ENCODE measurements around the gene MAL.

MAL gene

DNA sequence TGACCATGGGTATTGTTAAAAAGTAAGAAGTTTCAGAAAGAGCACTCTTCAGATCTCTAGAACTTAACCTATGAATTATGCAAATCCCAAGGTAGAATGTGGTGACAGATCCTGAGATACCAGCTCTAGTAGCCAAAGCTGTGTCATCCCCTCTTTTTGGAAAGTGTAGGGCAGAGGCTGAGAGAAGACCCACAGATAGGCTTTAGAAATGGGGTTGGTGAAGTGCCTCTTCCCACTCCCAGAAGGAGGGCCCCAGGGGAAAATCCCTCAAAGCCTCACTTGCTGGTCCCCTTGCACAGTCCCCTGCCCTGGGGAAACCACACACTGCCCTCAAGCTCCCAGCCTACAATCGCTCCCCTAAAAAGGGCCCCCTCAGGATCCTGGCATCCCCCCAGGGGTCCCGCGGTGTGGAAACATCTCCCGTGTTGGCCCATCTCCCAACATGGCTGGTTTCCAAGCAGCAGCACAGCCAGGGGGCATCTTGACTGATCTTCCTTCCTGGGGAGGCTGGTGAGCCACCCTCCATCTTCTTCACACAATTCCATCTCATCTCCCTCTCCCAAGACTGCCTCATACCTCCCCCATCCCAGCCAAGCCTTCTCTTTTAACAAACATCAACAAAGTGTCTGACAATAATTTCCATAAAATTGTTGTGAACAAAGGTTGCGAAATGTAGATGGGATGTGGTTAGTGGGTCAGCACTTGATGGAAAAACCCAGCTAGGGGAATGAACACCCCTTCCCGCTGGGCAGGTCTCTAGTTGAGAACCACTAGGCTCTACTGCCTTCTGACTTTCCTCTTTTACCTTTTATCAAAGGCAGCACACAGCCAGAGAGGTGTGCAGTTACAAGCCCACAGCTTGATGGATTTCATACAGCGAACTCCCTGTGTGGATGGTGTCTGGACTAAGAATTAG lies 25.1 kb downstream of the MAL start:
- DNase-seq = no peak

- DNase-seq = no peak
Measured at GRCh38 chr2:95051626-95052025, 26.1 kb downstream of the MAL start.

DNA sequence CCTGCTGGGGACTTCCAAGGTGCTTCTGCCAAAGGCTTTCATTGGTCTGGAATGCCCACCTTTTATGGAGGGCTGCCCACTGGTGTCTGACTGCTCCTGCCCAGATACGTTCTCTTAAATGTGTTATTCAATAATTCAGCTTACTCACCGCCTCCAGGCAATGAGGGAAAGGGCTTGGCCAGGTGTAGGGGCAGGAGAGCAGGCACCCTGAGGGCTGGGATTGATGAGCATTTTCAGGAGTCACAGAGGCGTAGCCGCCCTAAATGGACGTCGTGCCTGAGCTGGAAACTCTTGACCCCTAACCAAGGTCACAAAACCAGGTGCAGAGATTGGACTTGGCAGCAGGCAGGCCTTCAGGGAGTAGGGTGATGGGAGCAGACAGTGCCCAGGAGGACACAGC lies 26.8 kb downstream of the MAL start:
- DNase-seq = no peak

GRCh38 chr2:95052804-95053479 lies 27.4 kb downstream of the MAL start:
- no peak for DNase-seq

DNA sequence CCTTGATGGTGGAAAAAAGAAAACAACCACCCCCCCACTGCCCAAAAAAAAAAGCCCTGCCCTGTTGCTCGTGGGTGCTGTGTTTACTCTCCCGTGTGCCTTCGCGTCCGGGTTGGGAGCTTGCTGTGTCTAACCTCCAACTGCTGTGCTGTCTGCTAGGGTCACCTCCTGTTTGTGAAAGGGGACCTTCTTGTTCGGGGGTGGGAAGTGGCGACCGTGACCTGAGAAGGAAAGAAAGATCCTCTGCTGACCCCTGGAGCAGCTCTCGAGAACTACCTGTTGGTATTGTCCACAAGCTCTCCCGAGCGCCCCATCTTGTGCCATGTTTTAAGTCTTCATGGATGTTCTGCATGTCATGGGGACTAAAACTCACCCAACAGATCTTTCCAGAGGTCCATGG lies 28.0 kb downstream of the MAL start:
- no peak for DNase-seq

GRCh38 chr2:95054016-95054415 lies 28.5 kb downstream of the MAL start:
- no peak for DNase-seq

GRCh38 chr2:95055262-95055661 lies 29.8 kb downstream of the MAL start:
- no peak for DNase-seq

GRCh38 chr2:95056044-95056443 lies 30.5 kb downstream of the MAL start:
- no peak for DNase-seq

DNA sequence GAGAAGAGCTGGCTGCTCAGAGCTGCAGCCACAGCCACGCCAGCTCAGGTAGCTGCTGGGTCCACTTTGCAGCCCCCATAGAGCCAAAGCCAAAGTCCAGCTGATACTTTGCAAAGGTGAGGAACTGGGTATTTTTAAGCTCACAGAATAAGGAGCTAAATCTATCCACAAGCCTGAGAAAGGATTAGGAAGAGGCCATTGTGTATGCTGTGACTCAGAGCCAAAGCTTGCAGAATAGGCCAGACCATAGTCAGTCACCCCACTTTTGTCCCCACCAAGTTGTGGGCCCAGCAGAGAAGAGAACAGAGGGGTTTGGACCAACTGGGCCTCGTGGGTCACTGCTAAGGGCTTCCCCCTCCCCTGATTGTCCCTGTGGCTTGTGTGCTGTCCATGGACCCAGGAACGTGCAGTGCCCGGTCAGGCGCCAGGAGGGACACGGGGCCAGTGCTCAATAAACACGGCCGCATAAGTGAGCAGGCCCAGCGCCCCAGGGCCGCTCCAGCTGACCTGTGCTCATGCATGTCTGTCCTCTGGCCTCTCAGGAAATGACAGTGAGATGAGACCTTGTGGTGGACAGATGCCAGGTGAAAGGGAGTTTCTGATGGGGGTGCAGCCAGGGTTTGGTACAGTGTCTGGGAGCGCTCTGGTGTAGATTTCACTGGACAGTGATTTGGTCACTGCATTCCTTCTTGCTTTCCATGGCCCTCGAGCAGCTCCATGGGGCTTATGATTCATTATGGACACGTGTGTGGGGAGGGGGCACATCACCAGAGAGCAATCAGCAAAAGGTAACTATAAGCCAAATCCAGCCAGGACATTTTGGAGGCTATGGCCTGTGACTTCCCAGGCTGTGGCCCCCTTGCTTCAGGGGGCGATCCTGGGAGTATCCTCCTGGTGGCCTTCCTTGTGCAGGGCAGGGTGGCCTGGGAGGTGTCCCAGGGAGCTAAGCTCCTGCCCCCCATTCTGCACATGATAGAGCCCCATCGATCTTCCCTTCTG lies 31.3 kb downstream of the MAL start:
- DNase-seq = no peak

DNA sequence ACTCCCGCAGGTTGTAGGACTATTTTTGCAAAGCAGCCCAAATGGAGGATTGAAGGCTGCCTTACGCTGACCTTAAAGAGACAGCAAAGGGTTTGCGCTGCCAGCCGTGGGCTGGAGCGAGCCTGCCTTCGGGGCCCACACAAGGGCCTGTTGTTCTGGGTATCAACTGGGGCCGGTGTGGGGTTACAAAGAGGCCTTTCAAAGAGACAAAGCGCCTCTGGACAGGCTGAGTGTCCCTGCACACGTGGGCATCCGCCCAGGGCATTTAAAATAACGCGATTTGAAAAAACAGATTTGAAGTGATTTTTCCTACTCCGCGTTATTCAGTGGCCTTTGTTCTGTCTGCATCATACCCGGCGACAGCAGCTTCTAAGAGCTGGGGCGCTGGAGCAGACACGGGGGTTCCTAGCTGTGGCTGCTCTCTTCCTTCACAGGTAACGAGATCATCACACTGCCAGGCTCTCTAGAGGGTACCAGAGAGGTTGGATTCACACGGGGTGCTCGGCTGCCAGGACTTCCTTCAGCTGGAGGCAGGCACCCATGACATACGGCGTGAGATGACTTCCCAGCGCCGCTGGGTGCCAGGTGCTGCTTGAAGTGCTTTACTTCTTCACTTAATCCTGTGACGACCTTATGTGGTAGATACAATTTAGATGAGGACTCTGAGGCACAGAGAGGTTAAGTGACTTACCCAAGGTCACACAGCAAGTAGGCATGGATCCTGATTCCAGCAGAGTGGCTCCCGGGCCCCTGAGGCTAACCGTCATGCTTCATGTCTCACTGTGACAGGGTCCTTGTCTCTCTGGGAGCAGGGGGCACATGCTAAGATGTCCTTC lies 32.2 kb downstream of the MAL start:
- no peak for DNase-seq

GRCh38 chr2:95058466-95058988 lies 33.0 kb downstream of the MAL start:
- no peak for DNase-seq

GRCh38 chr2:95058989-95059641 lies 33.6 kb downstream of the MAL start:
- no peak for DNase-seq

DNA sequence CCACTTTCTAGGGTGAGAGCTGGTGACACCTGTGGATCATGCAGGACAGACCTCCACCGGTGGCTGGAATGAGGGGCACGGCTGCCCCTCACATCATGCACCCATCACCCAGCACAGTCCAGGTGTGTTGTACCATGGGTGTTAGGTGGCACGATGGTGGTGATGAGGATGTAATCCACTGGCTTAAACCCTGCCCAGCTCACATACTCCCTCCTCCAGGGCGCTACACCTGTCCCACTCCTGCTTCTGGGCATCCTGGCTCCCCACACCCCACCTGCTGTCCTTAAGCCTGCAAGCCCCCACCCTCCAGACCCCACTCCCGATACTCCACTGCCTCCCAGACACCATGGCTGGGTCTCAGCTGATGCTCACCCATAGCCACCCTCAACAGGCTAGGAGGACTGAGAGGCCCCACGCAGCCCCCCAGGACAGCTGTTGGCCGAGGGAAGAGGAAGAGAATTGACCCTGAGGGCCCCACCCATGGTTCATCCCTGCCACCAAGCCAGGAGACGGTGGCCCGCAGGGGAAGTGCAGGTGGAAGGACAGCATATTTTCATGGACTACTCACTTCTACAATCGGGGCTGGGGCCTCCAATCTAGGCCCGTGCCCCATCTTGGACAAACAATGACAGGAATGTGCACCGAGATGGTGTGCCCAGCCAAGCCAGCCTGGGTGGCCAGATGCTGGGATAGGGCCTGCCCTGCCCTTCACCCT lies 34.3 kb downstream of the MAL start:
- no peak for DNase-seq

DNA sequence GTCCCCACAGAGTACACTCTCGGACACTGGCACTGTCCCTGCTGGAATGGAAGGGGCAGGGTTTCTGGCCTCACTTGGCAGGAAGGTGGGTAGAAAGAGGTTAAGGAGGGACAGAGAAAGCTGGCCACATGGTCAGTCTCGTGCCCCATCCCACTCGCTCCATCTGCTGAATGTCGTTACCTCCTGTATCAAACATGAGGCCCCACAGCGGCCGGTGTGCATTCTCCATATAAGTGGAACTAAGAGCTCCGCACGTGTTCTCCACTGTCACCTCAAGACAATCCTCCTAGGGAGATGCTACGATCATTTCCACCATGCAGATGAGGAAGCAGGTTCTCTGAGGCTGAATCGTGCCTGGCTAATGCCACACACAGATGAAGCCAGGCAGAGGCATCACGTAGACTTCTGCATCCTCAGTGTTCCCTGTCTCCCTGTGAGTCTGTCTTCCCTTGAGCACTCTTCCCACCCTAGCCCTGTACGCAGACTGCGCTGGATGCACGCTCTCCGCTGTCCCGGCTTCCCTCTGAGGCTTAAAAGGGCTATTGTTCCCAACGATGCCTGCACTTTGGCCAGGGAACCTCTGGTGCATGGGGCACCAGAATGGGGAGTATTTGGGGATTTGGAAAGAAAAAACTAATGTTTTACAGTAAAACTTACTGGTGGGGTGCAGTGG lies 35.1 kb downstream of the MAL start:
- DNase-seq = no peak

DNA sequence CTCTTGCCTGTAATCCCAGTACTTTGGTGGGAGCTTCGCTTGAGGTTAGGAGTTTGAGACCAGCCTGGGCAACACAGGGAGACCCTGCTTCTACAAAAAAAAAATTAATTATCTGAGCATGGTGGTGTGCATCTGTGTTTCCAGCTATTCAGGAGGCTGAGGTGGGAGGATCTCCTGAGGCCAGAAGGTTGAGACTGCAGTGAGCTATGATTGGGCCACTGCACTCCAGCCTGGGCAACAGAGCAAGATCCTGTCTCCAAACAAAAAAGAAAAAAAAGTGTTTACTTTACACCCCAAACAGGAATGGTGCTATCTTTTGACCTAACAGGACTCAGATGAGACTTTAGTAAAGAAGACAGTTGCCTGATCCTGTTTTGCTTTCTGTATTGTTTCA lies 35.6 kb downstream of the MAL start:
- no peak for DNase-seq

- no peak for DNase-seq
Measured at GRCh38 chr2:95061601-95062183, 36.2 kb downstream of the MAL start.

DNA sequence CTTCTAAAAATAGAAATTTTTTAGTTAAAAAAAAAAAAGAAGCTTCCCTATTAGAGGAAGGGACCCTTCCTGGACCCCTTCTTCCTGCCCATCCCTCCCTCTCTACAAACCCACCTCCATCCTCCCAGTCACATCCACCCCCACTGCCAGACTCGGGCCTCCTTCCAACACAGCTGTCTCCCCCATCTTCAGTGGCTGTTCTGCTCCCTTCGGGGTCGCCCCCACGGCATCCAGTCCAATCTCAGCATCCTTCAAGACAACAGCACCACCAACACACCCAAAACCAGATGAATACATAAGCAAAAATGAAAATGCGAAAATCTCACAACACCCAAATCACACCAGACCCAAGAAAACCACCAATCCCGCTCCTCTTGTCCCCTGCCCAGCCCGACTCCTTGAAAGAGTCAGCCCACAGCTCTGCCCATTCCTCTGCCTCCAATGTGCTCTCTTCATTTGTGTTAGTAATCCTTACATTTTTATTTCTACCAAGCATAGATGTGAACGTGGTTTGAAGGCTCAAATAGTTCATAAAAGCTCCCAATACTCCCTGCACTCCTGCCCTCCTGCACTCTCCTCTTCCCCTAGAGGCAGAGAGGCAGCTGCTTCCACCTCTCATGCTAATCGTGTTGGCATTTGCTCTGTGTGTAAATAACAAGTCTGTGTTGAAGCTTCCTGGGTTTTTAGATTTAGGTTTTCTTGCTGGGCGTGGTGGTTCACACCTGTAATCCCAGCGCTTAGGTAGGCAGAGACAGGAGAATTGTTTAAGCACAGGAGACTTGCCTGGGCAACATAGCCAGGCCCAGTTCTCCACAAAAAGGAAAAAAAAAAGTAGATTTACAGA lies 37.0 kb downstream of the MAL start:
- DNase-seq = no peak

DNA sequence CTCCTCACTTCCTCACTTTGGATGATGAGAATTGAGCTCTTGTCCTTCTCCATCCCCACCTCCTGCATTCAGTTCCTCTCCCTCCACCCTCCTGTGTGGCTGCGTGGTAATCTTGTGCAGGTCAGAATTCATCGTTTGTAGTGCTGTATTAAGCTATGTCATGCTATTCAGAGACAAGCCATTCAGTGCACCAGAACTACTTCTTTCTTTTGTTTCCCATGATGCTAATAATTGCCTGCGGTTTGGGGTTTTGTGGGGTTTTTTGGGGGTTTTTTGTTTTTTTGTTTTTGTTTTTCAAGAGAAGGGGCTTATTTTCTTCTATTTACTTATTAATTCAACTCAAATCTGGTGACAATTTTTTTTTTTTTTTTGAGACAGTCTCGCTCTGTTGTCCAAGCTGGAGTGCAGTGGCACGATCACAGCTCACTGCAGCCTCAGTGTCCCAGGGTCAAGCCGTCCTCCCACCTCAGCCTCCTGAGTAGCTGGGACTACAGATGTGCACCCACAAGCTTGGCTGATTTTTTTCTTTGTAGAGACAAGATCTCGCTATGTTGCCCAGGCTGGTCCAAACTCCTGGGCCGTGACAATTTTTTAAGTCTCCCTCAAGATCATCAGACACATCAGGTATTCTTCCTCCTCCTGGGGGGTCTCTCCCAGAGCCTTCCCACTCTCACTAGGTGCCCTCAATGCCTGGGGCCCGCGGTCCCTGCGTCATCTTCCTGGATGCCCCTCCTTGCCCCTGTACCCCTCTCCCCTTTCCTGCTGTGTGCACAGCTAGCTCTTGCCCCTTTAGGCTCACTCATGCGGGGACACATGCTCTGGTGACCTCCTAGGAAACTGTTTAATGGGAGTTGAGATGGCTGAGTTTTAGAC lies 37.8 kb downstream of the MAL start:
- DNase-seq = no peak

Measured in fibroblast of skin of right biceps (primary cell).